WI38 (cell line): Measurements from ENCODE around the gene AKT2.

Experiments
- H3K4me3 ChIP-seq: 2 replicates; pipeline ENCODE4 v1.5.1; 2011; ENCODE audit warnings: low read depth, mild to moderate bottlenecking, control low read depth, low read length
- TF ChIP-seq, protein P1 (sequence below): IDR thresholded peaks from 2 replicates; pipeline ENCODE4 v1.5.1; 2012; ENCODE audit warnings: low read depth, mild to moderate bottlenecking, control low read depth, low read length

AKT2 gene

DNA sequence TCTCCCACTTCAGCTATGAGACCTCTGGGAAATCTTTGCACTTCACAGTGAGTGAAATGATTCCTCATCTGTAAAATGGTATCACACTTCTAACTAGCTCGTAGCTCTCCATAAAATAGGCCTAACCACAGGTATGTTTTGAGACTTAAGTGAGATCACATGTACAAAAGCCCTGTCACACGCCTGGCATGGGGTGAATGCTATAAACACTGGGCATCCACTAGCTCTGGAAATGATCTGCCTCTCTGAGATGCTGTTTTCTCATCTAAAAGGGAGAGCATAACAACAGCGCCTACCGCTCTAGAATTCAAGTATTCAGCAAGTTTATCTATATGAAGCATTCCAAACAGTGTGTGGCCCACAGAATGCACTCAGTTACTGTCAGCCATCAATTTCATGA lies 2.2 kb downstream of the AKT2 start:
- TF ChIP-seq, protein P1, sequence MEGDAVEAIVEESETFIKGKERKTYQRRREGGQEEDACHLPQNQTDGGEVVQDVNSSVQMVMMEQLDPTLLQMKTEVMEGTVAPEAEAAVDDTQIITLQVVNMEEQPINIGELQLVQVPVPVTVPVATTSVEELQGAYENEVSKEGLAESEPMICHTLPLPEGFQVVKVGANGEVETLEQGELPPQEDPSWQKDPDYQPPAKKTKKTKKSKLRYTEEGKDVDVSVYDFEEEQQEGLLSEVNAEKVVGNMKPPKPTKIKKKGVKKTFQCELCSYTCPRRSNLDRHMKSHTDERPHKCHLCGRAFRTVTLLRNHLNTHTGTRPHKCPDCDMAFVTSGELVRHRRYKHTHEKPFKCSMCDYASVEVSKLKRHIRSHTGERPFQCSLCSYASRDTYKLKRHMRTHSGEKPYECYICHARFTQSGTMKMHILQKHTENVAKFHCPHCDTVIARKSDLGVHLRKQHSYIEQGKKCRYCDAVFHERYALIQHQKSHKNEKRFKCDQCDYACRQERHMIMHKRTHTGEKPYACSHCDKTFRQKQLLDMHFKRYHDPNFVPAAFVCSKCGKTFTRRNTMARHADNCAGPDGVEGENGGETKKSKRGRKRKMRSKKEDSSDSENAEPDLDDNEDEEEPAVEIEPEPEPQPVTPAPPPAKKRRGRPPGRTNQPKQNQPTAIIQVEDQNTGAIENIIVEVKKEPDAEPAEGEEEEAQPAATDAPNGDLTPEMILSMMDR: no peak
- H3K4me3 ChIP-seq: no peak overlapping the region

DNA sequence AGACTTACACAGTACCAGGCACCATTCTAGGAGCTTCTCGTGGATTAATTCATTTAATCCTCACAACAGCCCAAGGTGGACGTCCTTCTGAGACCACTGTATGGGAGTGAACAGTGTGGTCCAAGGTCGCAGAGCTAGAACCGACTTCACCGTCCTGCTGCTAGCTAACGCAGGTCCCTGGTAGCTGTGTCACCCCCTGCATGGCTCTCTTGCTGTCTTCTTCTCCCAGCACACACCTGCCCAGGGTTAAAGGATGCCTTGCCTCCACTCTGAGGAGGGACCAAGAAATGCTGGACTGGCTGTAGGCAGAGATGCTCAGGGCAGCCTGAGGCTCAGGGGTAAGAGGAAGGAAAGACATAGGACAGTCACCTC lies 3.0 kb downstream of the AKT2 start:
- TF ChIP-seq, protein P1: no peak
- no peak overlapping the region for H3K4me3 ChIP-seq

DNA sequence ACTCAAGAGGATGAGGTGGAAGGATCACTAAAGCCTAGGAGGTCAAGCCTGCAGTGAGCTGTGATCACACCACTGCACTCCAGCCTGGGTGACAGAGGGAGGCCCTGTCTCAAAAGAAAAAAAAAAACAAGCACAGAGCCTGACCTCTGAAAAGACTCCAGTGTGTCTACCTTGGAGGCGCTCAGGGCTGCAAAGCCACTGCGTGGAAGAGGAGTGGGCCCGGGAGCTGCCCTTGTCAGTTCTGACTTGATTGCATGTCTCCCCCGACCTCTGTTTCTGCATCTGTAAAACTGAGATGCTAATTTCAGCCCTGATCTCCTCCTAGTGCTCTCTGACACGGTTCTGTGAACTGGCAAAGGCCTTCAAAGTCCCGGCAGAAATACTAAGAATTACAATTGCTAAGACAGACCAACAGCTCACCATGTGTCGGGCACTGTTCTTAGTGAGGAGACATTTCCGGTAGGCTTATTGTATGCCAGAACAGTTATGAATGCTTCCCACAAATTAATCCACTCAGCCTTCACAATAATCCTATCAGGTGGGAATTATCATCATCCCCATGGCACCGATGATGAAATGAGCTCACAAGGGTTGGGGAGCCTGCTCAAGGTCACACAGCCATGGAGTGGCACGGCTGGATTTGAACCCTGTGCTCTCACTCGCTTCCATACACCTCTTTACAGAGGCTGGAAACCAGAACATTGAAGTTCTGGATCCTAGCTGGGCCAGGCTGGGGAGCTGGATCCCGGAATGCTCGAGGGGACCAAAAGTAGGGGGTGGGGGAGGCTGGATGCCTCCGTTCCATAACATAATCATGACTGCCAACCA lies 3.5 kb downstream of the AKT2 start:
- TF ChIP-seq, protein P1: no peak
- H3K4me3 ChIP-seq: no peak overlapping the region

GRCh38 chr19:40280608-40281221 lies 4.4 kb downstream of the AKT2 start:
- H3K4me3 ChIP-seq: no peak overlapping the region
- TF ChIP-seq, protein P1: no peak

- TF ChIP-seq, protein P1: no peak
- no peak overlapping the region for H3K4me3 ChIP-seq
These were observed 5.2 kb downstream of the AKT2 start for GRCh38 chr19:40279761-40280607.

- TF ChIP-seq, protein P1: no peak
These were observed 6.0 kb downstream of the AKT2 start for GRCh38 chr19:40279120-40279551.

More at GRCh38 chr19:40279120-40279551, 6.0 kb downstream of the AKT2 start:
- no peak overlapping the region for H3K4me3 ChIP-seq
